Measurements from ENCODE around the gene TLR8.

TLR8 gene

DNA sequence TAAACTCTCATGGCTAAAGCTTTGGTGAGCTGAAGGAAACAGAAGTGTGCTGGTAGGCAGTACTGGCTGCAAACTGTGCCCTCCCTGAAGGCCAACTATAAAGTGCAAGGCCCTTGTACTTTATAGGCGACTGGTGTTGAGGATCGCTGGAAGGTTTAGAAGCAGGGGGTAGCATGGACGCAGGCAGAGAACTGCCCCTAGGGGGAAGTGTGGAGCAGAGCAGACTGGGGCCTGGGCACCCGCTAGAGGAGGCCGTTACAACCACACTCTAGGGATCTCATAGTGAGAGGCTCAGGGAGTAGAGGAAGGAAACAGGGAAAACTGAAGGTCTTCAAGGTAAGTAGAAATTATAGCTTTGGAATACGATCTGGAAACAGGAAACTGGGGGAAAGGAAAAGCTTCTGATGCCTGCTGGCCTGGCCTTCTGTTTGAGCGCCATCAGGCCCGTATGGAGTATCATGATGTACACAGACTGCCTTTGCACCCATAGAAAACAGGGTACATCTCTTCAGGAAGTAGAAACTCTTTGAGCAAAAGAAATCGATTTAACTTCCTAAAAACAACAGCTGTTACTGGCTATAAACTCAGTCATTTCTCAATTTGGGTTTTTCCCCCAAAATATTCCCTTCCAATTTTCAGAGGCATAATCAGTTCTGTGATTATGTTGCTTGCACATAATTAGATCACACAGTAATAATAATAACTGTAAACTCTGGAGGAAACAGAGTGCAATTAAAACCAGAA, 44.6 kb downstream of the TLR8 start:
- TF ChIP-seq, protein P1, sequence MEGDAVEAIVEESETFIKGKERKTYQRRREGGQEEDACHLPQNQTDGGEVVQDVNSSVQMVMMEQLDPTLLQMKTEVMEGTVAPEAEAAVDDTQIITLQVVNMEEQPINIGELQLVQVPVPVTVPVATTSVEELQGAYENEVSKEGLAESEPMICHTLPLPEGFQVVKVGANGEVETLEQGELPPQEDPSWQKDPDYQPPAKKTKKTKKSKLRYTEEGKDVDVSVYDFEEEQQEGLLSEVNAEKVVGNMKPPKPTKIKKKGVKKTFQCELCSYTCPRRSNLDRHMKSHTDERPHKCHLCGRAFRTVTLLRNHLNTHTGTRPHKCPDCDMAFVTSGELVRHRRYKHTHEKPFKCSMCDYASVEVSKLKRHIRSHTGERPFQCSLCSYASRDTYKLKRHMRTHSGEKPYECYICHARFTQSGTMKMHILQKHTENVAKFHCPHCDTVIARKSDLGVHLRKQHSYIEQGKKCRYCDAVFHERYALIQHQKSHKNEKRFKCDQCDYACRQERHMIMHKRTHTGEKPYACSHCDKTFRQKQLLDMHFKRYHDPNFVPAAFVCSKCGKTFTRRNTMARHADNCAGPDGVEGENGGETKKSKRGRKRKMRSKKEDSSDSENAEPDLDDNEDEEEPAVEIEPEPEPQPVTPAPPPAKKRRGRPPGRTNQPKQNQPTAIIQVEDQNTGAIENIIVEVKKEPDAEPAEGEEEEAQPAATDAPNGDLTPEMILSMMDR (IDR thresholded peaks at IDR 0.05; ENCODE audit: extremely low read depth, missing control alignments), result peak; percentile 58
- no peak for DNase-seq (ENCODE audit: low spot score)

DNA sequence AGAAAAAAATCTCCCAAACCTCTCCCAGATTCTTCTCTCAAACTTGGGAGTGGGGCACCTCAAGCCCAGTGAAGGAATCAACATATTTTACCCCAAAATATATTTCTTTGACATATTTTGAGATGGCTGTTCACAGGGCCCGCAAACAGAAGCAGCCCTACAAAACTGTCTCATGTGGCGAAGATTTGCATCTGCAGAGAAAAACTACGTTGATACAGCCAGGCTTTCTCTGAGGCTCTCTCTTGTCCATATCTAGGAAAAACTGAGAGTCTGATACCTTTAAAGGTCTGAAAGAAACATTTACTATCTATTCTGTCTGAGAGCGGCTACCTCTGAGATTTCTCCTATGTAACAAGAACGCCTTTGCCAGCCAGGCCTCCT, 45.2 kb downstream of the TLR8 start:
- DNase-seq (ENCODE audit: low spot score), result no peak
- TF ChIP-seq, protein P1 (IDR thresholded peaks at IDR 0.05; ENCODE audit: extremely low read depth, missing control alignments), result no peak

DNA sequence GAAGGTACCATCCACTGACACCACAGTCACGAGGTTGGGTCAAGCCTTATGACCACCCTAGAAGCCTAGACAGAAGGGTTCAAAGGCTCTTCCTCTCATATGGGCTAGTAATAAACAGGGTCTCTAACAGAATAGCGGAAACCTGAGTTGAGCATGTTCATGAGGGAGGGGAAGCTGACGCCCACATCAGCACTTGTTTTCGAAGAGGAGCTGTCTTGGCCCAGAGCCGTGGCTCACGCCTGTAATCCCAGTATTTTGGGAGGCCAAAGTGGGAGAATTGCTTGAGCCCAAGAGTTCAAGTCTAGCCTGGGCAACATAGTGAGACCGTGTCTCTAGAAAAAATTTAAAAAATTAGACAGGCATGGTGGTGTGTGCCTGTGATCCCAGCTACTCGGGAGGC, 47.0 kb downstream of the TLR8 start:
- no peak for DNase-seq (ENCODE audit: low spot score)
- TF ChIP-seq, protein P1 (IDR thresholded peaks at IDR 0.05; ENCODE audit: extremely low read depth, missing control alignments), result no peak

DNA sequence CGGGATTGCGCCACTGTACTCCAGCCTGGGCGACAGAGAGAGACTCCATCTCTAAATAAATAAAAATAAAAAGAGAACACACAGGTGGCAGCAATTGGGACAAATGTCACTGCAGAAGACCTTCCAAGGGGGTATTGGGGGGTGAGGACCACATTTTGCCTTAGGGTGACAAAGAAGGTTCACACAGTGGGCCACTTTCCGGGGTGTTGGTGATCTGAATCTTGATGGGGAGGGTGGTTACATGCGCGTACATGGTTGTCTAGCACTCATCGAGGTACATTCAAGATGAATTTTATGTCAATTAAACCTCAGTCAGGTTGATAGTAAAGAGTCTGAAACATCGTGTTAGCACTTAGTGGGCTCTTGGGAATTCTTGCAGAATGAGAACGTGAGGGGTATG, 48.0 kb downstream of the TLR8 start:
- TF ChIP-seq, protein P1 (IDR thresholded peaks at IDR 0.05; ENCODE audit: extremely low read depth, missing control alignments), result no peak
- DNase-seq (ENCODE audit: low spot score), result no peak

DNA sequence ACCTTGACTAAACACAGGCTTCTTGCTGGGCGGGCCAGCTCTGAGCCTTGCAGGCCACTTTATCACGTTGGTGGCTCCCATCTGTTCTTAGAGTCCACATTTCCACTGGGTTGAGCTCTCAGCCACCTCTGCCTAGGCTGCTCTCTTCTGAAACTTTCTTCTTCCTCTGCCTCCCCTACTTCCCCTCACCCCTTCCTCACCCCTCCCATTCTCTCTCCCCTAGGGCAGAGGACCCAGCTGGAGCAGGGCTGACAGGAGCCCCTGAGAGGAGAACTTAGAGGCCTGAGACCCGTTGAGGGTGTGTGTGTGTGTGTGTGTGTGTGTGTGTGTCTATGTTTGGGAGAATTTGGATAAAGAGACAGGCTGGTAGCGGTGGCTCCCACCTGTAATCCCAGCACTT, 48.6 kb downstream of the TLR8 start:
- DNase-seq (ENCODE audit: low spot score), result no peak
- TF ChIP-seq, protein P1 (IDR thresholded peaks at IDR 0.05; ENCODE audit: extremely low read depth, missing control alignments), result no peak

DNA sequence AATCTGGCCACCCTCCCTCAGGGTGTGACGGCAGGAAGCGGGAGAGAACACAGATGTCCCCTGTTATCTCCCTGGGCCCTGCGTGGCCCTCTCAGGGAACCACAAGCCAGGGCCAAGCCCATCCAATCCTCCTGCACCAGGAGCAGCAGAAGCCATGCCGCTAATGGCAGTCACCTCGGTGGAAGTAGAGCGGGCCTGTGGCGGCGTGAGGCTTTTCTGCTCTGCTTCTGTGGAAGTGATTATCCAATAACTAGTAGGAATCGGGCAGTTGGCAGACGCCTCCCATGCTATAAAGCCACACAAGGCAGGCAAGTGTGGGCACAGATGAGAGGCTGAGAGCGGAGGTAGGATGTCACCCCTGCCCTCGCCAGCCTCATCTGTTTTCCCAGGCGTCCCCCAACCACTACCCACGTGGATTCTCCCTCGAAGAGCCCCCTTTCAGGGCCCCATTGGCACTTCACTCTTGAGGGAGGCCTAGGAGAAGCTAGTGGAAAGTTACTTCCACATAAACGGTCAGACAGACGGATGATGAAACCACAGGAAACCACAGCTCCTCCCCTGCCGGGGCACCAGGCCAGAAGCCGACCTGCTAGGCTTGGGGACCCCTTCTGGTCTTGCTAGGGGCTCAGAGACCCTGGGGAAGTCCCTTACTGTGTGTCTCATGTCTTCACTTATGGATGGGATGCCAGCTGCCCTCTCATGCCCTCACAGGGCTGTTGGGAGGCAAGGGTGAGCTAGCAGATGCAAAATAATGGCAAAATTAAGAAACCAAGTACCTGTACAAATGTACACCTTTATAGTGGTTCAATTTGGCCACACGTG, 49.7 kb downstream of the TLR8 start:
- no peak for DNase-seq (ENCODE audit: low spot score)
- TF ChIP-seq, protein P1 (IDR thresholded peaks at IDR 0.05; ENCODE audit: extremely low read depth, missing control alignments), result no peak

Measured in GM20000 (cell line).